Activated CD4-positive, alpha-beta T cell treated with anti-CD3 and anti-CD28 coated beads for 36 hours (primary cell): Measurements from ENCODE around the gene PTPRM. TPM values are rescaled to one million over a fixed set of nuclear protein-coding genes. Genes with fewer than 3 reads are reported as not detected.
A peak's percentile ranks its signal among the peaks of the same experiment; 100 is the strongest.

ENCODE experiments used
- ATAC-seq: fragments of 200-7000 bp; cut with Tn5 transposase; one replicate; pipeline ENCODE4 v1.10.0; 2021; ENCODE audit warnings: mild to moderate bottlenecking, moderate library complexity
- CTCF ChIA-PET: fragments of 350-600 bp; sonication (Branson Sonifier 250); formaldehyde crosslinking; loops from one replicate; lab custom pipeline; 2021; ENCODE audit warnings: antibody characterized with exemption; lab: Charles Lee
- POLR2A ChIA-PET: fragments of 350-600 bp; sonication (Branson Sonifier 250); formaldehyde crosslinking; loops from one replicate; lab custom pipeline; 2021; ENCODE audit warnings: antibody characterized with exemption, inconsistent platforms; lab: Charles Lee
- DNase-seq: peaks from one replicate; pipeline ENCODE4 v3.0.0-alpha.2; 2020
- H3K27ac Mint-ChIP-seq: one replicate; pipeline ENCODE4 v1.8.0; 2021; ENCODE audit warnings: mixed read lengths
- H3K27me3 Mint-ChIP-seq: one replicate; pipeline ENCODE4 v1.8.0; 2021; ENCODE audit warnings: mixed read lengths
- H3K36me3 Mint-ChIP-seq: one replicate; pipeline ENCODE4 v1.8.0; 2021; ENCODE audit warnings: low read depth, mixed read lengths
- H3K4me1 Mint-ChIP-seq: one replicate; pipeline ENCODE4 v1.8.0; 2021; ENCODE audit warnings: mixed read lengths
- H3K4me3 Mint-ChIP-seq: one replicate; pipeline ENCODE4 v1.8.0; 2021; ENCODE audit warnings: mild to moderate bottlenecking, moderate library complexity, mixed read lengths
- H3K9me3 Mint-ChIP-seq: one replicate; pipeline ENCODE4 v1.8.0; 2021; ENCODE audit warnings: low read depth, mixed read lengths
- intact Hi-C, 2 experiments: fragments of 100-400 bp; cut with DNase I in 1 of 2; cut with micrococcal nuclease in 1 of 2; formaldehyde crosslinking; loops; one replicate each; pipeline versions ENCODE4 v1.14.2 to v1.15.1; 2022 to 2024; cut with DNase I, micrococcal nuclease
- total RNA-seq, 2 experiments: library from RNA; stranded (reverse); gene quantifications; one replicate each; pipeline ENCODE4 v1.2.3, GENCODE V29; 2021

PTPRM gene
- total RNA-seq, 2 experiments from 2014 or later: 6.5 to 14.0 TPM

DNA sequence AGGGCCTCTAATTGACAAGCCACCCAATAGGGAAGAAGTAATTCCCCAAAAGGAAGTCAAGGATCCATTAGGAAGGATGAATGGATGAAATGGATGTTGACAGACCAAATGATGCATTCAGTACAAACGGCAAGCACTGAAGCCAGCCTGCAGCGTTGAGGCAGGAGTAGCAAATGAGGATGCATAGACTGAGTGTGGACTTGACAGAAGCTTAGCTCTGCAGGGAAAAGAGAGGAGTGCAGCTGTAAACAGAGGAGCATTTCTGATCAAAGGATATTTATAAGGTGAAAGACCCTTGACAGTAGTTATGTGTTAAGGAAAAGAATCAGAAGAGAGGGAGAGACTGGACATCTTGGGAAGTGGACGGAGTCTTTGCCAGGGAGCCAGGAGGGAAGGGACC, 788.9 kb downstream of the PTPRM start:
- H3K36me3 Mint-ChIP-seq: no peaks in the 10 kb centered on the region
- no peaks in the 10 kb centered on the region for H3K27me3 Mint-ChIP-seq
- H3K27ac Mint-ChIP-seq: no peak overlapping the region
- no peaks in the 10 kb centered on the region for H3K9me3 Mint-ChIP-seq
- no peak for ATAC-seq
- DNase-seq: no peak
- ChIA-PET POLR2A (no interaction called here), CTCF (interaction anchor here (0.7 kb wide), 1 partner anchor 593 kb away, joined by 4 read pairs; no protein-coding TSS in a partner anchor)
- H3K4me3 Mint-ChIP-seq: no peak overlapping the region
- intact Hi-C loops: no loop called here
- no peaks in the 10 kb centered on the region for H3K4me1 Mint-ChIP-seq

- Mint-ChIP-seq H3K27me3 (no peaks in the 10 kb centered on the region), H3K27ac (no peak overlapping the region), H3K36me3 (no peaks in the 10 kb centered on the region), H3K4me3 (no peak overlapping the region), H3K9me3 (no peaks in the 10 kb centered on the region), H3K4me1 (no peaks in the 10 kb centered on the region)
- ATAC-seq: no peak
- no peak for DNase-seq
- CTCF ChIA-PET: no interaction called here
- intact Hi-C loops: no loop called here
- POLR2A ChIA-PET: no interaction called here
These were observed 790.2 kb downstream of the PTPRM start for GRCh38 chr18:8357320-8357719.

DNA sequence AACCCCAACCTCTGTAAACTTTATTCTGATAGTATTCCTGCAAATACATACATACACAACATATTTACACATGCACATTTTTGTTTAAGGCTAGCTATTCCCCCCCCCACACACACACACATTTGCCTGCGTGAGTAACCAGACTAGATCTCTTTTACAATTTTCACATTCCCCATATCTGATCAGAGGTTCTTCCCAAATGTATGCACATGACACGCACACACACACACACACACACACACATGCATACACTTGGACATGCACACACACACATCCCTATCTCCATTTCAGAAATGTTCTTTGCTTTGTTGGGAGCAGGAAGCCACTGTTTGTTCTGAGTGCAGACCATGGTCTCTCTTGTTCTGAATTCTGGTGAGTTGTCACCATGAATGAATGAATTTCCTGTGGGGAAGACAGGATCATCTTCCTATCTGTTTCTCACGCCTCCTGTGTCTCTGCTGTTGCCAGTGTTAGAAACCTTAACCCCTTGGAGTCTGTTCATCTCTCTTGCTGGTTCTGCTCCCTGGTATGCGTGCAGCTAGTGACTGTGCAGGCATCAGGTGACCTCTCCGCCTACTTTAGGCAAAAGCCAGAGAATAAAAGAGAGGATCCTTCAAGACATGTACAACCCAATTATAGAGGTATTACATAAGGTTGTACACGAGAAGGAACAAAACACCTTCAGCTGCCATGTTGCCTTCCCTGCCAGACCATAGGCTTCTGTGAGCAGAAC, 791.1 kb downstream of the PTPRM start:
- no peaks in the 10 kb centered on the region for H3K36me3 Mint-ChIP-seq

GRCh38 chr18:8359076-8359475, 792.0 kb downstream of the PTPRM start:
- no peak for DNase-seq
- intact Hi-C loops: no loop called here
- no peaks in the 10 kb centered on the region for H3K27me3 Mint-ChIP-seq
- H3K4me3 Mint-ChIP-seq: no peak overlapping the region
- no peak for ATAC-seq
- H3K9me3 Mint-ChIP-seq: no peaks in the 10 kb centered on the region
- POLR2A ChIA-PET: no interaction called here
- H3K4me1 Mint-ChIP-seq: no peaks in the 10 kb centered on the region
- H3K27ac Mint-ChIP-seq: no peak overlapping the region
- CTCF ChIA-PET: interaction anchor here (0.6 kb wide), 1 partner anchor 10 kb away, joined by 3 read pairs; no protein-coding TSS in a partner anchor
- no peaks in the 10 kb centered on the region for H3K36me3 Mint-ChIP-seq

More for the DNA sequence above, 791.1 kb downstream of the PTPRM start:
- DNase-seq: no peak
- ChIA-PET POLR2A (no interaction called here), CTCF (interaction anchor here (0.6 kb wide), 1 partner anchor 9 kb away, joined by 3 read pairs; no protein-coding TSS in a partner anchor)
- Mint-ChIP-seq H3K27ac (no peak overlapping the region), H3K27me3 (no peaks in the 10 kb centered on the region), H3K9me3 (no peaks in the 10 kb centered on the region), H3K4me1 (no peaks in the 10 kb centered on the region), H3K4me3 (no peak overlapping the region)
- no peak for ATAC-seq
- intact Hi-C loops: no loop called here

DNA sequence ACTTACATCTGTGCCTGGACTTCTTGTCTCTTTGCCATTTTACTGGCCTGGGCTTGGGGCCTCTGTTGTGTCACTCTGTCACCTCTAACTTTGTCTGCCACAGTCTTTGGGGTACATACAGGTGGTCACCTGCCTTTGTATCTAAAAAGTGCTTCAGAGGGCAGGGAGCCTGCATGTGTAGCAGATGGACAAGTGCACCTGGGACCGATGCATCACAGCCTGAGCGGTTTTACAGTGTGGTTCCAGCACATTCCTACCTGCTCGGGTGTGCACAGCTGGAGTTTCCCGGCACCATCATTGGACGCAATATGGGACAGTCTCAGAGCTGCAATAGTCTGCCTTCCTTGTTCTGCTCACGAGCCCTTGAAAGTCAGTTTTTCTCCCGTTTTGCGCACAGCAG, 792.4 kb downstream of the PTPRM start:
- no peak for ATAC-seq
- H3K9me3 Mint-ChIP-seq: no peaks in the 10 kb centered on the region
- no peaks in the 10 kb centered on the region for H3K27me3 Mint-ChIP-seq
- ChIA-PET CTCF (no interaction called here), POLR2A (no interaction called here)
- H3K4me1 Mint-ChIP-seq: no peaks in the 10 kb centered on the region
- no peak for DNase-seq
- intact Hi-C loops: no loop called here
- H3K27ac Mint-ChIP-seq: no peak overlapping the region
- no peak overlapping the region for H3K4me3 Mint-ChIP-seq
- no peaks in the 10 kb centered on the region for H3K36me3 Mint-ChIP-seq

DNA sequence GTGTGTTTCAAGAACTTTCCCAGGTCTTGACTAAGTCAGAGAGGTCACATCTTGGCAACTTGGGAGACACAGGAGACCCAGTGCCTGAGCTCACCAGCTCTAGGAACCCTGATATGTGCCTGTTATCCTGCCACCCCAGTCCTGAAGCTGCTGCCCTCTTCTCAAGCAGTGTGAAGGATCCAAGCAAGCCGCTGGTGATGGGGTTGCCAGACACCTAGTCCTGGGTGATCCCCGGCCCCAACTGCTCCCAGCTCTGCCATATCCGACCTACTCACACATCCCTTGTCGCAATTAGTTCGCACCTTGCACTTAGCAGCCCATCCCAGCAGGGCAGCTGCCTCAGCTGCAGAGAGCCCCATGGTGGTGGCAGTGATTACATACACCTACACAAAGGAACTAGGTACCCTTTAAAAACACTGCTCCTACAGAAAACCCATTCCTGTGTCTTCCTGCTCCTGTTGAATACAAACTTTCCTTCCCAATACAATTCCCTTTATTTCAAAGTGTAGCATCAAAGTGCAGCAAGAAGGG, 794.9 kb downstream of the PTPRM start:
- Mint-ChIP-seq H3K4me3 (no peak overlapping the region), H3K9me3 (no peaks in the 10 kb centered on the region), H3K4me1 (no peaks in the 10 kb centered on the region), H3K36me3 (no peaks in the 10 kb centered on the region), H3K27ac (no peak overlapping the region), H3K27me3 (peaks cover 2% of the 10 kb centered on the region)
- no peak for DNase-seq
- ChIA-PET CTCF (no interaction called here), POLR2A (no interaction called here)
- intact Hi-C loops: no loop called here
- ATAC-seq: no peak

GRCh38 chr18:8362863-8363262, 795.7 kb downstream of the PTPRM start:
- H3K27ac Mint-ChIP-seq: no peak overlapping the region
- no peaks in the 10 kb centered on the region for H3K36me3 Mint-ChIP-seq
- H3K27me3 Mint-ChIP-seq: peaks cover 2% of the 10 kb centered on the region
- intact Hi-C loops: no loop called here
- POLR2A ChIA-PET: no interaction called here
- no peak for DNase-seq
- no peaks in the 10 kb centered on the region for H3K4me1 Mint-ChIP-seq
- CTCF ChIA-PET: no interaction called here
- H3K4me3 Mint-ChIP-seq: no peak overlapping the region
- no peak for ATAC-seq
- no peaks in the 10 kb centered on the region for H3K9me3 Mint-ChIP-seq

GRCh38 chr18:8364385-8364784, 797.3 kb downstream of the PTPRM start:
- Mint-ChIP-seq H3K9me3 (no peaks in the 10 kb centered on the region), H3K4me1 (no peaks in the 10 kb centered on the region), H3K4me3 (no peak overlapping the region), H3K27ac (no peak overlapping the region), H3K36me3 (no peaks in the 10 kb centered on the region), H3K27me3 (peaks cover 4% of the 10 kb centered on the region)
- DNase-seq: no peak
- intact Hi-C loops: no loop called here
- POLR2A ChIA-PET: no interaction called here
- CTCF ChIA-PET: interaction anchor here (0.5 kb wide), 1 partner anchor 566 kb away, joined by 5 read pairs; no protein-coding TSS in a partner anchor
- no peak for ATAC-seq

- peaks cover 4% of the 10 kb centered on the region for H3K27me3 Mint-ChIP-seq
- H3K9me3 Mint-ChIP-seq: no peaks in the 10 kb centered on the region
- no peaks in the 10 kb centered on the region for H3K4me1 Mint-ChIP-seq
- intact Hi-C loops: no loop called here
- ChIA-PET CTCF (interaction anchor here (1.1 kb wide), 1 partner anchor 9 kb away, joined by 4 read pairs; no protein-coding TSS in a partner anchor), POLR2A (no interaction called here)
- H3K4me3 Mint-ChIP-seq: no peak overlapping the region
- DNase-seq: no peak
- H3K27ac Mint-ChIP-seq: no peak overlapping the region
- ATAC-seq: no peak
- H3K36me3 Mint-ChIP-seq: no peaks in the 10 kb centered on the region
These were observed 797.9 kb downstream of the PTPRM start for GRCh38 chr18:8365006-8365405.

DNA sequence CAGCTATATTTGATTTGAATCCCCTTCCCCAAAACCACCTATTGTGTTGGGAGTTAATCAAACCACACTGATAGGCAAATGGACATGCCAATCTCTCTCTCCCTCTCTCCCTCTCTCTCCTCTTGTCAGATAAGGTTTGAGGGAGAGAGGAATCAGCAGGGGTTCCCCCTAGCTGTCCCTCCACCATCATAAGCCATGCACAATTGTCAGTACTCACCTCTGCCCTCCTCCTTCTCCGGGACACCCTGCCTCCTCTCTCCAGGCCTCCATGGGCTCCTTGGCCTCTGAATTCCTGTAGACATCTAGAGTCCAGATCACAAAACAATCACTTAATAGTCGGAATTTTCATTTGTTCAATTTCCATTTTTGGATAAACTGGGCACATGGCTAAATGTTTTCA, 798.4 kb downstream of the PTPRM start:
- DNase-seq (no peak), ATAC-seq (no peak)
- intact Hi-C loops: no loop called here
- H3K9me3 Mint-ChIP-seq: no peaks in the 10 kb centered on the region
- peaks cover 4% of the 10 kb centered on the region for H3K27me3 Mint-ChIP-seq
- no peak overlapping the region for H3K27ac Mint-ChIP-seq
- H3K4me1 Mint-ChIP-seq: no peaks in the 10 kb centered on the region
- CTCF ChIA-PET: interaction anchor here (1.1 kb wide), 1 partner anchor 9 kb away, joined by 4 read pairs; no protein-coding TSS in a partner anchor
- no peaks in the 10 kb centered on the region for H3K36me3 Mint-ChIP-seq
- POLR2A ChIA-PET: no interaction called here
- H3K4me3 Mint-ChIP-seq: no peak overlapping the region

- ATAC-seq: no peak
- Mint-ChIP-seq H3K27me3 (peaks cover 4% of the 10 kb centered on the region), H3K27ac (no peak overlapping the region), H3K4me3 (no peak overlapping the region), H3K4me1 (no peaks in the 10 kb centered on the region), H3K36me3 (no peaks in the 10 kb centered on the region), H3K9me3 (no peaks in the 10 kb centered on the region)
- ChIA-PET POLR2A (no interaction called here), CTCF (interaction anchor here (0.6 to 1.1 kb wide), 2 partner anchors 8 to 666 kb away, joined by 4 read pairs; no protein-coding TSS in a partner anchor)
- DNase-seq: no peak
- intact Hi-C loops: no loop called here
These were observed 799.0 kb downstream of the PTPRM start for GRCh38 chr18:8366070-8366469.

DNA sequence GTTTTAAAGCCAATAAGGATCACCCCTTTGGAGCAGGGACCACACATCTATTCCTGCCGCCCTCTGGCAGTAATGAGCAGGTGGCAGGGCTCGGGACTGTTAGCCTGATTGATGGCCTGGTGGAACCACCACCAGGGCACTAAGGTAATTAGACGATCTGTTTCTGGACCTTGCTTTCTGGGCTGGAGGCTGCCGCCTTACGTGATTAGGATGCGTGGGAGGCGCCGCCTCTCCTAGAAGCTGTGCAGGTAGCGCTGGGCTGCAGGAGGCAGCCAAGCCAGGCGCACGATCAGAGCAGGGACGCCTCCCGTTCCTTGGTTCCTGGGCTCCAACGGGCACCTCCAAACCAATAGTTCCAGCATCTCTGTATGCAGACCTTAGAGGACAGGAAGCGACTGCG, 799.5 kb downstream of the PTPRM start:
- H3K27me3 Mint-ChIP-seq: peaks cover 4% of the 10 kb centered on the region
- no peak overlapping the region for H3K27ac Mint-ChIP-seq
- ATAC-seq (no peak), DNase-seq (no peak)
- H3K36me3 Mint-ChIP-seq: no peaks in the 10 kb centered on the region
- H3K4me3 Mint-ChIP-seq: peak overlapping the region; percentile 8
- intact Hi-C loops: no loop called here
- no peaks in the 10 kb centered on the region for H3K9me3 Mint-ChIP-seq
- no peaks in the 10 kb centered on the region for H3K4me1 Mint-ChIP-seq
- ChIA-PET CTCF (interaction anchor here (0.6 kb wide), 1 partner anchor 666 kb away, joined by 4 read pairs; no protein-coding TSS in a partner anchor), POLR2A (no interaction called here)
